ENCODE data around the gene TCF4.

Gene TCF4

DNA sequence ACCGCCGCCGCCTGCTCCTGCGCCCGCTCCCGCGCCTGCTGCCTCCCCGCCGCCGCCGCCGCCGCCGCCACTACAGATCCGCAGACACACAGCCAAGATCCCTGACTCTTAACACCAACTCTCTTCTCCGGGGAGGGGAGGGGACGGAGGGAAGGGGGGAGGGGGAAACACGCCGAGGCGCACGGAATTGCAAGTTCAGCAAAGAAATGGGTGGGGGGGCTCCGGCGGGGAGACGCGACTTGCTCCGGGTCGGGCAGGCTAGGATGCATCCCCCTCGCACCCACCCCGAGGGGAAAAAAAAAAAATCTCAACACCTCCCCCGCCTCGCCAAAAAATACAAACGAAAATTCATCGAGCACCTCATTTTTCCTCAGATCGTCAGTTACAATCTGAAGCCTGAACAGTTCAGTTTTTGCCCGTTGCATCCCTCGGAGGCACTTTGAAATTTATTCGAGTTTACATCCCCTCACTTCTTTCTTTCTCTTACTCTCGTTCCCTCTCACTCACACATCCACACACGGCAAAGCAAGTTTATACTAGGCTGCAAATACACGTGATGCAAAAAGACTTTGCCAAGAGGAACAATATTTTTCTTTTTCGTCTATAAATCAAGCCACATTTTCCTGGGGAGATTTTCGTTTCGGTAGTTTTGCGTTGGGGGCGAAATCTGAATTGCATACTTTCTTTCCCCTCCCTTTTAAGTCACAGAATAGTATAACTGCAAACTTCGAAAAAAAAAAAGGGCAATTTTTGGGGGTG is at the start of gene TCF4:
TSS of gene TCF4 (minus strand) at position 82 of the 759 bp plus-strand sequence. CDS start 1,076 bp downstream, outside the sequence.
- peak in 5 of 6 experiments; percentile 11 to 61 (median 35) for DNase-seq

DNA sequence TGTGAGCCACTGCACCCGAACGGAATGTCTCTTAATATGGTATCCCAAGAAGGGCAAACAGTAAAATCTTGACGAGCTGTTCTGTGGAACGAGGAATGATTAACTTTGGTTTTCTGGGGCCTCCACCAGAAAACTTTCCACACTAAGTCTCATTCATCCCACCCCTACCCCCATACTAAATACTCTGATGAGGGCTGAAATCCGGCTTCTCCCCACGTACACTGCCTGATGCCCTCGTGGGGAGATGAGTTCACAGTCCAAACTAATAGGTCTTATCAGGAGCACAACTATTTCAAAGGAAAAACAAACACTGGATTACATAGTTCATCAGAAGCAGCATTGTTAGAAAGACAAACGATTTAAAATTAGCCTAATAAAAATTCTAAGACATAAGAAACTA is 49.2 kb upstream of the TCF4 start:
- DNase-seq = no peak

DNA sequence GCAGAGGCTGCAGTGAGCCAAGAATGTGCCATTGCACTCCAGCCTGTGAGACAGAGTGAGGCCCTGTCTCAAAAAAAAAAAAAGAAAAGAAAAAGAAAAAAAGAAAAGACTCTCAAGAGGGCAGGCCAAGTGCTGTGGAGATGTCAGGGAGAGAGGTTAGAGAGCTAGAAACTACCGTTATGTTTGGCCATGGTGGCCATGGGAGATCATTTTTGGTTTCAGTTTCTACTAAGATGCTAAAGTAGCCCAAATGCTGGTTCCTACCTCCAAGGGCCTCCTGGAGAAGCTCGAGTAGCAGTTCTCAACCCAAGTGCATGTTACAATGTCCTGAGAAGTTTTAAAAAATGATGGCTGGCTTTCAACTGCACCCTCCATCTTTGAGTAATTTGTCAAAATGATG is 47.4 kb upstream of the TCF4 start:
- DNase-seq = no peak

GRCh38 chr18:55634545-55634944 is 46.6 kb upstream of the TCF4 start:
- no peak for DNase-seq

DNA sequence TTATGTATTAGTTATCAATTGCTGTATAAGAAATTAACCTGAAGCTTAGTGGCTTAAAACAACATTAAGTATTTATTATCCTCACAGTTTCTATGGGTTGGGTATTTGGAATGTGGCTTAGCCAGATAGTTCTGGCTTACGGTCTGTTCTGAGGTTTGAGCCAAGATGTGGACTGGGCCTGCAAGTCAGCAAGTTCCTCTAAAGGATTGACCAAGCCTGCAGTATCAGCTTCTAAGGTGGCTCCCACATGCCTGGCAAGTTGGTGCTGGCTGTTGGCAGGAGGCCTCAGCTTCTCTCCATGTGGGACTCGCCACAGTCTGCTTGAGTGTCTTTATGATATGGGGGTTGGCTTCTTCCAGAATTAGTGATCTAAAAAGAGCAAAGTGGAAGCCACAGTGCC is 45.0 kb upstream of the TCF4 start:
- no peak for DNase-seq

DNA sequence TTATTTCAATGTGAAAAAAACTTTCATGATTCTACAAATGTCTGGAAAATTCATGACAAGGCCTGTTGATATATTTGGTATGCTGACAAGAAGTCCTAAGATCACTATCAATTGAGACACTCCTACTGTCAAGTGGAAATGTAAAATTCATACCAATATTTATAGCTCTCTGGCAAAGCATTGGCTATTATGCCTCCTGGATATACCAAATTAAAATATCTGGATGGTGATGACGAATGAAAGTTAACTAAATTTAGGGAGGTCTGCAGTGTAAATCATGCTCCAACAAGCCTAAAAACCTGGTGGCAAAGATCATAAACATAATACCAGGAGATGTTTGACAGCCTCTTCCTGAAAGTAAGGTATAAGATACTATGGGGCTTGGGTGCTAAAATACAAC is 41.1 kb upstream of the TCF4 start:
- no peak for DNase-seq

DNA sequence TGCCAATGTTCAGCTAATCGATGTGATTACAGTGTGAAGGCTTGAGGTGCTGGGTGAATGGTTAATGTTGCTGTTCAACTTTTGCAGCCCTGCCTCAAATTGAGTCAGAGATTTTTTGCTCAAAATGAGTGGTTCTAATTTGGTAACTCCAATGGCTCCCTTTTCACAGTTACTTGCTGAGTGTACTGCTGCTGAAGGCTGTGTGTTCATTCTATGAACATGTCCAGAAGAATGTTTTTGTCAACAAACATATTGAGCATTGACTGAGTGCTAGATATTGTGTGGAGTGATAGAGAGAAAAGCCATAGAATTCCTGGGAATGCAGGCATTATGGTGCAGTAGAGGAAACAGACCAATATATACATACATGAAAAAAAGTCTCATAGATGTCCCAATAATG is 39.0 kb upstream of the TCF4 start:
- no peak for DNase-seq

DNA sequence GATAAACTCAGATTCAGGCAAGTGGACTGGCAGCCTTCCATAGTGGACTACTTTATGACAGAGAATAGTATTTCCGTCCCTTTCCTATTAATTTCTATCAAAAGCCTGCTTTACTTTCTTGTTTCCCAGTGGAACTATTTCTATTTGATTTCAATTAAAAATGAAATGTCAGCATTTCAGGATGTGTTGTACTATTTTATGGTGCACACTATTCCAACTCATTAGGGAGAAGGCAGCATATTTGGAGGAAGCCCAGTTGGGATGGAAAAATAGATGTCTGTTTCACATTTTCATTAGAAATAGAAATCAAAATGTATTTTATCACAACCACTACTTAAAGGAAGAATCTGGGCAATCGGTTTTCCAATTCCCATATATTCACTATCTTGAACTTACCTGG is 37.9 kb upstream of the TCF4 start:
- DNase-seq = no peak

DNA sequence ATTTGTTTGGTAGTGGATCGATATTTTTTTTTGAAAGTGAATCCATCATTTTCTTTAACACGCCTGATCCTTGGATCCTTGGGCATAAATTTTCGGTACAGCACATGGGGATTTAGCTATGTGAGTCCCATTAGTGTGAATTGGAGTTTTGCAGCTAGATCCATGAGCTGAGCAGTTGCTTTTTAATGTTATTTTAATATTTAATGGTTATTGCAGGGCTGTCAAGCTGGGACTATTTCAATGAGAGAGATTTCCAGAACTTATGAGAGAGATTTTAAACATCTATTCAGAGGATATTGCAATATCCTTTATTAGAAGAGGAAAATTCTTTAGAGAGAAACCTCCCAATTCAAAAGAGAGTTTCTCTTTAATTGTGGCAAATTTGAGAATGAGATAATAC is 35.6 kb upstream of the TCF4 start:
- DNase-seq = no peak

DNA sequence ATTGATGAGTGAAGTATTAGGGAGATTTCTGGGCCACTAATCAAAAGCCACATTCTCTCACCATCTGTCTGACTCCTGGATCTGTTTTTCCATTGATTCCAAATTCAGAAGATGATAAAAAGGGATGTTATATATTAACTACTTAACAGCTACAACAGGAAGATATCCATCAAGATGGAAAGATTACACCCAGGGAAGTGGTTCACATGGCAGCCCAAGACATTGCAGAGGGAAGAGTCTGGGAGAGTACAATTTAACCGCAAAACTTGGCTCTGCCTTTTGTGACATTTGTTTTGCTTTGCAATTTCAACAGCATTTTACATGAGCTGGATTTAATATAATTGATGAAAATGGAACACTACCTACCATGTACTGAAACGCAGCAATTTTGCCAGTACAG is 22.5 kb upstream of the TCF4 start:
- no peak for DNase-seq

DNA sequence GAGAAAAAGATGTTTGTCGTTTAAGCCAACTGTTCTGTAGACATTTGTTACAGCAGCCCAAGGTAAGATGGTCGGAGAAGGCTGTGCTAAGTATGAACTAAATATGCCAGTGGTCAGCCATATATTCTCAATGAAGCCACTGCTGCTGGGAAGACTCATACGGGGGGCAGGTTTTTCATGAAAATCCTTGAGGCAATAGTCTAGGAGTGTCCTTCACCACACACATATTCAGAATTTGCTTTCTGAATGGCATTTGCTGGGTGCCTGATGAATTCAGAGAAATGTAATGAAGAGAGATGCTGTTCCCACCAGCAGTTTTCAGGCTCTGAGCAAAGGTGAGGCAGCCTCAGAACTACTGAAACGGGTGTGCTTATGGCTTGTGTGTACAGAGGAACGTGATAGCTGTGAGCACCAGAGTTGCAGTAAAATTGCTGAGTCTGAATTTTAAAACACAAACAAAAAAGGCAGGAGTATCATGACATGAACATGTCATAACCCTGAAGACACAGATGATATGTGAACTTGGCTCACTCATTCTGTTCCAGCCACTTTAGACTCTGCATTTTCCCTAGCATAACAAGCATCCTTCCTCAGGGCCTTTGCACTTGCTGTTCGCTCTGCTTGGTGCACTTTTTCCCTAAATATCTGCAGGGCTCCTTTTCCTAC is 21.3 kb upstream of the TCF4 start:
- DNase-seq = no peak

DNA sequence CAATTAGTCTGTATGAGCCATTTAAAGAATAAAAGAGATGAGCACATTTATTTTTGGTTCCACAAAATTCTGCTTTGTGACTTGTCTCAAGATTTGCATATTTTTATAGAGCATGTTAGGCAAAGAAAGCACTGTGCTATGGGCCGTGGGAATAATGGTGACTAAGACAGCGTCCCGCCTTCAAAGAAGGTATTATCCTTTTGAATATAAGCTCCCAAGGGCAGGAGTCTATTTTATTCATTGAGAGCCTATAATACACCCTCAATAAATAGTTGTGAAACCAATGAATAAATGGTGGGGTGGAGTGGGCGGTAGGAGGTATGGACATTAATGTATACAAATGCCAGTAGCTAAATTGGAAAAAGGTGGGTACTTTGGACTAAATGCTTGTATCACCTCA is 20.5 kb upstream of the TCF4 start:
- no peak for DNase-seq

- DNase-seq = no peak
These were observed 19.8 kb upstream of the TCF4 start for GRCh38 chr18:55607773-55608172.

DNA sequence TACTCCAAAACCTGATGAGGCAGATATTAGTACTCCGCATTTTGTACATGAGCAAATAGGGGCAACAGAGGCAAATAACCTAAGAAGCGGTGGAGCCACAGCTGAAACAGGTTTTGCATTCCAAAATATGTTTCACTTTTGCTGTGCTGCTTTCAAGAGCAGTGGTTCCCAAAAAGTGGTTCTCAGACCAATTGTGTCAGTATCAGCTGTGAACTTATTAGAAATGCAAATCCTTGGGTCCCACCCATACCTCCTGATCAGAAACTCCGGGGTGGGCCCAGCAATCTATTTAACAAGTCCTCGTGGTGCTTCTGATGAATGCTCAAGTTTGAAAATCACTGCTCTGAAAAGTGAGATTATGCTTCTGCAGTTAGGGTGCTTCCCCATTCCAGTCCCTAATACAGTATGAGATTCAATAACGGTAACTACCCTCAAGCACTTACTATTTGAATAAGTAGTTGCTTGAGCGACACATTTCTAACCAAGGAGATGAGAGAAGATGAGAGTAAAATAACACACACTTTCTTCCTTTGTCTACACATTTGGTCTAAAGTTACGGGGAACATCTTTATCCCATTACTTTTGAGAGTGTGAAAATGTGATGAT is 17.8 kb upstream of the TCF4 start:
- DNase-seq = no peak

DNA sequence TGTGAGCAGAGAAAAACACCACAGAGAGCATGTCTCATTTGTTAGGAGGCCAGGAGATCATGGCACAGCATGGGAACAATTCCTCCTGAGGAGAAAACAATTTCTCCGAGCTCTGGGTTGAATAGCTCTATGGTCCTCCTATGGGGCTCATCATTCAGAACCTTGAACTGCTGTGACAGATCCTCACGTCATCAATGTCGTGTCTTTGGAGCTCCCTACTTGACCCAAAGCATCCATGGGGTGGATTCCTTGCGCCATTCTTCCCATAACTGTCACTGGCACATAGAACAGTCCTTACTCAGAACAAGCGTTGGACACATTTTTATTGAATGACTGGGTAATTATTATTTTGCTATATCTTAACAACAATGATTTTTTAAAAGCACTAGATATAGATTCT is 15.8 kb upstream of the TCF4 start:
- no peak for DNase-seq

DNA sequence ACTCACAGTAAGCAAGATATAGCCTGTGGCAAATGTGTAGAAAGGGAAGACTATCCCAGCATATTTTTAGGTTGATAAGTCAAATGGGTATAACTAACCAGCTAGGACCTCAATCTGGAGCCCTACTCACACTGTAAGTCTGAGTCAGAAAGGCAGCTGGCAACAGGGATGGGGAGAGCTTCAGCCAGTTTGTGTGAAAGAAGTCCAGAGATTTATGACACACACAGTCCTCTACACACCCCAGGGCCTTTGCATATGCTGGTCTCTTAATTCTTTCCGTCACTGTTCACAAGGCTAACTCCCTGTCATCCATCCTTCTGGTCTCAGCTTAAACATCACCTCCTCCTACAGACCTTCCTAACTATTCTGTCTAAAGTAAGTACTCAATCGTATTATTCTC is 5.9 kb upstream of the TCF4 start:
- DNase-seq = no peak

DNA sequence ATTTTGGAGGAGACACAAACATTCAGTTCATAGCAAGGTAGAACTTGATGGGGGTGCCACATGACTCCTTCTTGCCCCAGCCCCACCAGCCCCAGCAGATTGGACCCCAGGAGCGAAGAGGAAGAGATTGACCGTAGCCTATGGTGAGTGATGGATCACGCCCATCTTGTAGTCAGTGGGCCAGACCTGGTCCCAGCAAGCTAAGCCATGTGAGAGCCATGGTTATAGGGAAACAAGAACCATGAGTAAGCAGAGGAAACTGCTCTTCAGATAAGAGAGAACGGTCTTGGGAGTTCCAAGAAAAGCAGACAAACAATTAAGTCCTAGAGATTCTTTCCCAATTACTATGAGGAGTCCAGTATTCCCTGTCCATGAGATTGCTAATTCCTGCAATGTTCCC is 4.6 kb upstream of the TCF4 start:
- DNase-seq = no peak

DNA sequence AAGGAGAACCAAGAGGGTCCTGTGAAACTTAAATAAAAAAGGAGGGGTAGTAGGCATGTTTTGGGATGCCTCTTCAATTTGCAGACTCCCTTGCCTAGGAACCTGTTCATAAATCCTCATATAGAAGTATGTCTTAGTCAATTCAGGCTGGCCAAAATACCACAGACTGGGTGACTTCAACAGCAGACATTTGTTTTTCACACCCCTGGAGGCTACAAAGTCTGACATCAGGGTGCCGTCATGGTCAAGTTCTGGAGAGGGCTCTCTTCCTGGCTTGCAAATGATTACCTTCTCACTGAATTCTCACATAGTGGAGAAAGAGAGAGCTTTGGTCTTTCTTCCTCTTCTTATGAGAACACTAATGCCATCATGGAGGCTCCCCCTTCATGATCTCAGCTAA is 4.1 kb upstream of the TCF4 start:
- no peak for DNase-seq

DNA sequence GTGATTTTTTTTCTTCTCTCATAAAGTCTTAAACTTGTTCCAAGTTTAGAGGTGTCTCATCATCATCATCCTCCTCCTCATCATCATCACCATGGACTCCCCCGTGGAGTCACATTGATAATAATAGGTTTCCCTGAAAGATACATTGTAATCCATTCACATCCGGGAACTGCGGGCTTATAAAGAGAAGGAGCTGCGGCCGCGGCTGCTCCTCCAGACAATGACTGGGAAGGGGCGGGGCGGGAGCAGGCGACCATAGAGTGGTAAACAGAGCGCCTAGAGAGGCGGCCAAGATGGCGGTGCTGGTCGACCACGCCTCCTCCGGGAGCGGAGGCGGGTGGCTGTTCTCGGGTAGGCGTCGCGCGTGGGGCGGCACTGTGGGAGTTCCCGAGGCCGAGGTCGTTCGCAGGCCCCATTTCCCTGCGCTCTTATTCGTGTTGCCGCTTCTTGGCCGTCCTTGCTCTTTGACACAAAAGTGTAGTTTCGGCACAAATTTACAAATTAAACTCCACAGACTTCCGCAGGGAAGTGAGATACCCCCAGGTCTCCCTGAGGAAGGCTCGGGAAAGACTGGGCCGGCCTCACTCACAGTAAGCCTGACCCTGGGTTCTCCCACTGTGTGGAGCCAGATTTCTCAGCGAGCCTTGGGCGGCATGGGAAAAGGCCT is 1.8 kb upstream of the TCF4 start:
- DNase-seq = peak; percentile 56 to 82 (median 75)

DNA sequence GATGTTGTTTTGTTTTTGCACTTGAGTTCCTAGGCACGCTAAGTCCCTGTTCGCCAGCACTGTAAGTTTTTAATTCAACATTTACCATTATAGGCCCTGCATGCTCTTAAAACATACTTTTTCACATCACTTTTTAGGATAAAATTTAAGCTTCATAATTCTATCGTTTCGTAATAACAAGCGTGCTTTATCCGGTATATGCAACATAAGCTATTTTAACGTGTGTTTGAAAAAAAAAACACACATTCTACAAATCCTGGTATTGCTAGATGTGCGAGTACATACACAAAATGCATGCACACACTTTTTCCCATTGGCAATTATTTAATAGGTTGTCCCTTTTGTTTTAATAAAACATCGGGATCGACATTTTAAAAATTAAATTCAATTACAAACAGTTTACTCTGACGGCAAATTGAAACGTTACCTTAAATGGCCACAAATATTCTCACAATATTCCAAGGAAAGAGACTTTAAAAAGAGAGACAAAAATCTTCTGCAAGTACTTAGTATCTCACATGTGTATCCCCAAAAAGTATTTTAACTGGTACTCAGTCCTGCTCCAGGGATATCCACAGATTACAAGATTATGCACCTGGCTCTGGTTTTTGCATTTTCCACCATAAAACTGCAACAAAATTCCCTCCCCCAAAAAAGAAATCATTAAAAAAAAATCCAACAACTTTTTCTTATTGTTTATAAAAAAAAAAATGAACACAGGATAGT is 1.0 kb upstream of the TCF4 start:
- DNase-seq = no peak

DNA sequence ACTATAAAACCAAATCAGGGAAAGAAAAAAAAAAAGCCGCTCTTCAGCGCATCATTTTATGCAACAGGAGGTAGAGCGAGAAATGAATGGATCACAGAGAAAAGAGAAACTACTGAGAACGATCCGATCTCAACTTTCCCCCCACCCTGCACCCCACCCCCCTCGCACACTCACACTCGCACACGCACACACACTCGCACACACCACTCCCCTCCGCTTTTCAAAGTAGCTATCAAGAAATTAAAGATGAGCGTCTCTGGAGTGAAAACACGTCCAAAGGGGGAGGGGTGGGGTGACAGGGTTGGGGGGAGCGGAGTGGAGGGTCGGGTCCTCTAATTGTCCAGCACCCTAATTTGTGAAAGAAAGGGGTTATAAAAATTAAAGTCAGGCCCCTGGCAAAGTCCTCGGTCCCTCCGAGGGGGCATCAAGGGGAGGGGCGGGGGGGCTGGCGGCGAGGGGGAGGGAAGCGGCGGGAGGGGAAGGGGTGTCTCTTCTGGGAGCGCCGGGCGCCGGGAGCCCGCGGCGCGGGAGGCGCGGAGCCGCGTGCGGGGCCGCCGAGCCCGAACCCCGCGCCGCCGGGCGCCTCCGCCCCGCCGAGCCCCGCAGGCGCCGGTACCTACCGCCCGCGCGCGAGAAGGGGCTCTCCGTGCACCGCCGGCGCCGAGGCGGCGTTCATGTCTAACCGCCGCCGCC is 428 bp downstream of the TCF4 start:
- no peak for DNase-seq

GRCh38 chr18:55585920-55586561 is 2.0 kb downstream of the TCF4 start:
- DNase-seq = no peak

Measured in stimulated activated naive CD4-positive, alpha-beta T cell (primary cell).